Ectodermal cell (in vitro differentiated cells): Measurements from ENCODE around the gene FADS6.
"Not testable (repeated sequence)": the region's sequence is repeated elsewhere in the genome, so short reads cannot be mapped to it uniquely, and the experiment has no call there.

ENCODE experiments used
- H3K27ac ChIP-seq: 2 replicates; pipeline ENCODE4 v1.7.0; 2013; ENCODE audit warnings: mild to moderate bottlenecking, low read depth, low read length; ENCODE audit not compliant: insufficient read depth, poor library complexity, severe bottlenecking
- H3K27me3 ChIP-seq: 2 replicates; pipeline ENCODE4 v1.7.0; 2013; ENCODE audit warnings: mild to moderate bottlenecking, low read length; ENCODE audit not compliant: insufficient read depth, control insufficient read depth, poor library complexity, severe bottlenecking
- H3K36me3 ChIP-seq: one replicate; pipeline ENCODE4 v1.7.0; 2013; ENCODE audit warnings: low read length; ENCODE audit not compliant: control insufficient read depth, insufficient read depth
- H3K4me1 ChIP-seq: one replicate; pipeline ENCODE4 v1.7.0; 2013; ENCODE audit warnings: low read length; ENCODE audit not compliant: control insufficient read depth, insufficient read depth
- H3K4me3 ChIP-seq: 2 replicates; pipeline ENCODE4 v1.7.0; 2013; ENCODE audit warnings: low read depth, low read length, control low read depth; ENCODE audit not compliant: insufficient read depth
- H3K9me3 ChIP-seq: 2 replicates; pipeline ENCODE4 v1.7.0; 2013; ENCODE audit warnings: mild to moderate bottlenecking, low read length, moderate library complexity; ENCODE audit not compliant: control insufficient read depth
- WGBS, 2 experiments: methylation state at CpG; one replicate each; pipeline ENCODE4 v1.1.7; 2013; ENCODE audit warnings: missing lambda C conversion rate in 2 of 2; 5-methylcytosine and 5-hydroxymethylcytosine counted together

FADS6 gene

GRCh38 chr17:74920642-74921025 is 27.2 kb upstream of the FADS6 start:
- no peak overlapping the region for H3K4me3 ChIP-seq
- no peaks in the 10 kb centered on the region for H3K36me3 ChIP-seq
- peaks cover 9% of the 10 kb centered on the region for H3K4me1 ChIP-seq
- H3K9me3 ChIP-seq, result no peaks in the 10 kb centered on the region
- 74% methylated on average over 6 of the region's 6 CpGs for WGBS, 2 experiments
- H3K27ac ChIP-seq, result no peak overlapping the region
- peaks cover 40% of the 10 kb centered on the region for H3K27me3 ChIP-seq

- H3K4me1 ChIP-seq, result peaks cover 9% of the 10 kb centered on the region
- H3K4me3 ChIP-seq, result no peak overlapping the region
- peaks cover 36% of the 10 kb centered on the region for H3K27me3 ChIP-seq
- no peaks in the 10 kb centered on the region for H3K9me3 ChIP-seq
- H3K36me3 ChIP-seq, result no peaks in the 10 kb centered on the region
- 96 to 97% methylated on average over 27 of the region's 27 CpGs for WGBS, 2 experiments
- no peak overlapping the region for H3K27ac ChIP-seq
Measured at GRCh38 chr17:74920306-74920620, 26.8 kb upstream of the FADS6 start.

- H3K27ac ChIP-seq, result no peak overlapping the region
- 90% methylated on average over 67 of the region's 67 CpGs for WGBS, 2 experiments
- H3K9me3 ChIP-seq, result no peaks in the 10 kb centered on the region
- peaks cover 9% of the 10 kb centered on the region for H3K4me1 ChIP-seq
- H3K4me3 ChIP-seq, result no peak overlapping the region
- H3K36me3 ChIP-seq, result no peaks in the 10 kb centered on the region
- peaks cover 30% of the 10 kb centered on the region for H3K27me3 ChIP-seq
Measured at GRCh38 chr17:74919440-74920305, 26.2 kb upstream of the FADS6 start.

- Histone ChIP-seq H3K27me3 (peaks cover 22% of the 10 kb centered on the region), H3K27ac (no peak overlapping the region)
Measured at GRCh38 chr17:74918906-74919305, 25.5 kb upstream of the FADS6 start.

GRCh38 chr17:74917430-74917829 is 24.0 kb upstream of the FADS6 start:
- Histone ChIP-seq H3K36me3 (no peaks in the 10 kb centered on the region), H3K27ac (no peak overlapping the region), H3K27me3 (peaks cover 8% of the 10 kb centered on the region), H3K4me3 (no peak overlapping the region), H3K4me1 (peaks cover 6% of the 10 kb centered on the region), H3K9me3 (no peaks in the 10 kb centered on the region)
- 84% methylated on average over 10 of the region's 10 CpGs for WGBS, 2 experiments

More at GRCh38 chr17:74918906-74919305, 25.5 kb upstream of the FADS6 start:
- H3K4me3 ChIP-seq, result no peak overlapping the region
- H3K9me3 ChIP-seq, result no peaks in the 10 kb centered on the region
- 94 to 96% methylated on average over 5 of the region's 5 CpGs for WGBS, 2 experiments
- no peaks in the 10 kb centered on the region for H3K36me3 ChIP-seq
- peaks cover 6% of the 10 kb centered on the region for H3K4me1 ChIP-seq

GRCh38 chr17:74916851-74917199 is 23.4 kb upstream of the FADS6 start:
- 94 to 95% methylated on average over 11 of the region's 11 CpGs for WGBS, 2 experiments
- Histone ChIP-seq H3K27me3 (peaks cover 4% of the 10 kb centered on the region), H3K9me3 (no peaks in the 10 kb centered on the region), H3K27ac (no peak overlapping the region), H3K36me3 (no peaks in the 10 kb centered on the region), H3K4me3 (no peak overlapping the region), H3K4me1 (peaks cover 6% of the 10 kb centered on the region)

GRCh38 chr17:74916136-74916850 is 22.9 kb upstream of the FADS6 start:
- peaks cover 5% of the 10 kb centered on the region for H3K4me1 ChIP-seq
- H3K27me3 ChIP-seq, result no peaks in the 10 kb centered on the region
- no peaks in the 10 kb centered on the region for H3K36me3 ChIP-seq
- WGBS, 2 experiments, result 89 to 91% methylated on average over 13 of the region's 13 CpGs
- H3K27ac ChIP-seq, result no peak overlapping the region
- no peaks in the 10 kb centered on the region for H3K9me3 ChIP-seq
- no peak overlapping the region for H3K4me3 ChIP-seq

- H3K9me3 ChIP-seq, H3K27me3 ChIP-seq, H3K27ac ChIP-seq, H3K4me3 ChIP-seq, H3K36me3 ChIP-seq, H3K4me1 ChIP-seq: not testable (repeated sequence)
- WGBS, 2 experiments, result 92 to 96% methylated on average over 8 of the region's 8 CpGs
Measured at GRCh38 chr17:74911423-74911822, 18.0 kb upstream of the FADS6 start.

- not testable (repeated sequence) for H3K27me3 ChIP-seq, H3K36me3 ChIP-seq, H3K27ac ChIP-seq, H3K4me1 ChIP-seq, H3K9me3 ChIP-seq, H3K4me3 ChIP-seq
- WGBS, 2 experiments, result 61 to 66% methylated on average over 4 of the region's 4 CpGs
Measured at GRCh38 chr17:74909097-74909496, 15.7 kb upstream of the FADS6 start.

GRCh38 chr17:74907012-74907411 is 13.6 kb upstream of the FADS6 start:
- Histone ChIP-seq H3K4me1 (no peaks in the 10 kb centered on the region), H3K27me3 (no peaks in the 10 kb centered on the region), H3K36me3 (no peaks in the 10 kb centered on the region), H3K4me3 (no peak overlapping the region), H3K27ac (no peak overlapping the region), H3K9me3 (no peaks in the 10 kb centered on the region)
- WGBS, 2 experiments, result 95 to 96% methylated on average over 34 of the region's 34 CpGs
